Smooth muscle cell (in vitro differentiated cells): Measurements from ENCODE around the gene CDKN2D. TPM values are rescaled to one million over a fixed set of nuclear protein-coding genes. Genes with fewer than 3 reads are reported as not detected.

Experiments
- DNase-seq: peaks from one replicate; lab custom pipeline; 2025; ENCODE audit not compliant: unreplicated experiment; lab: John Stamatoyannopoulos, UW
- H2AFZ ChIP-seq: fragments of 200-600 bp; sonication (generic); 2 replicates; pipeline ENCODE4 v1.6.0; 2016; ENCODE audit warnings: antibody characterized with exemption, low read depth, mild to moderate bottlenecking
- H3F3A ChIP-seq: fragments of 200-600 bp; sonication (generic); 2 replicates; pipeline ENCODE4 v1.6.0; 2017; ENCODE audit warnings: antibody characterized with exemption, low read depth
- H3K27ac ChIP-seq: fragments of 200-600 bp; sonication (generic); 2 replicates; pipeline ENCODE4 v1.5.1; 2016; ENCODE audit warnings: low read depth, mild to moderate bottlenecking
- H3K27me3 ChIP-seq: fragments of 200-600 bp; sonication (generic); 2 replicates; pipeline ENCODE4 v1.6.1; 2016; ENCODE audit warnings: low read depth, mild to moderate bottlenecking
- H3K36me3 ChIP-seq: fragments of 200-600 bp; sonication (generic); 2 replicates; pipeline ENCODE4 v1.5.1; 2016; ENCODE audit warnings: low read depth
- H3K4me1 ChIP-seq: fragments of 200-600 bp; sonication (generic); 2 replicates; pipeline ENCODE4 v1.5.1; 2016; ENCODE audit warnings: low read depth
- H3K4me2 ChIP-seq: fragments of 200-600 bp; sonication (generic); 2 replicates; pipeline ENCODE4 v1.6.0; 2016; ENCODE audit warnings: mild to moderate bottlenecking
- H3K4me3 ChIP-seq: fragments of 200-600 bp; sonication (generic); 2 replicates; pipeline ENCODE4 v1.5.1; 2016; ENCODE audit warnings: mild to moderate bottlenecking
- H3K79me2 ChIP-seq: fragments of 200-600 bp; sonication (generic); 2 replicates; pipeline ENCODE4 v1.6.0; 2016; ENCODE audit warnings: low read depth, mild to moderate bottlenecking
- H3K9ac ChIP-seq: fragments of 200-600 bp; sonication (generic); 2 replicates; pipeline ENCODE4 v1.6.0; 2016; ENCODE audit warnings: low read depth
- H3K9me3 ChIP-seq: fragments of 200-600 bp; sonication (generic); replicated peaks from 2 replicates; pipeline ENCODE4 v1.5.1; 2016; ENCODE audit warnings: low read depth
- H4K20me1 ChIP-seq: fragments of 200-600 bp; sonication (generic); 2 replicates; pipeline ENCODE4 v1.6.0; 2016; ENCODE audit warnings: low read depth
- WGBS: methylation state at CpG from one replicate; pipeline ENCODE4 v1.1.7; 2016; ENCODE audit warnings: low lambda C conversion rate; 5-methylcytosine and 5-hydroxymethylcytosine counted together
- polyA plus RNA-seq: library from polyadenylated mRNA; unstranded; fragments of >200 nt; fragmentation: Nextera tagmentation; extraction: Ambion mirVana; gene quantifications from 2 replicates; pipeline ENCODE4 v1.2.1, GENCODE V29; 2016
- total RNA-seq: library from RNA; depleted of rRNA; stranded (reverse); fragments of >200 nt; gene quantifications from 2 replicates; pipeline ENCODE4 v1.2.3, GENCODE V29; 2014
- TF ChIP-seq, protein P1 (sequence below): fragments of 200-600 bp; sonication (generic); IDR thresholded peaks from 2 replicates; pipeline ENCODE4 v1.5.1; 2017; ENCODE audit warnings: borderline replicate concordance, mild to moderate bottlenecking, antibody characterized with exemption; ENCODE audit not compliant: insufficient read depth, poor library complexity, severe bottlenecking

The CDKN2D gene
- total and polyA plus RNA-seq, 2 experiments from 2014 or later: 5.4 to 25.3 TPM

DNA sequence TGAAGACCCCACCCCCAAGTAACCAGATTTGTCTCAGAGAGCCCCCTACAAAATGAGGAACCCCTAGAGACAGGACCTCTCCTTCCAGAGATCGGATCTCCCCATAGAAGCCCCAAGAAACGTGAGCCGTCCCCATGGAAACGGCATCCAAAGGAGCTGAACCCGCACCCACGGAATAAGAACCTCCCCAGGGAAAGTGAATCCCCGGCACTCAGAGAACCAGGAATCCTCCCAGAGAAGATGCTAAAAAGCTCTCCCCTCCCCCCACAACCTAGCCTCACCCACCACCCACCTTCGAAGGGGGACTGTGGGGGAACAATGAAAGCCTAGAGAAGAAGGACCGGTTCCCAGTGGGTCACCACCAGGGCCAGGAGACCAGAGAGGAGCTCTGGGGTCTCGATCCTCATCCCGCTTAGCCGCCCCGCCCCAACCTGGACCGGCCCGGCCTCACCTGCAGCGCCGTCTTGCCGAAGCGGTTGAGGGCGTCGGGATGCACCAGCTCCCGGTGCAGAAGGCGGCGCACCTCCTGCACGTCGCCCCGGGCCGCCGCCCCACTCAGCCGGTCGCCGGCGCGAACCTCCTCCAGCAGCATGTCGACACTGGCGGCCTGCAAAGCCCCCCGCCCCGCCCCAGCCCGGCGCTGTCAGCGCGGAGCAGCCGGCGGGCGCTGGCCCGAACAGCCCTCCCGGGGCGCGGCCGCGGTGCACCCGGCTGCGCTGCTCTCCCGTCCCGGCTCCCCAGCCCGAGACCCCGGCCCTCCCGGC, 535 bp downstream of the CDKN2D start:
- Histone ChIP-seq H3K36me3 (no peaks in the 10 kb centered on the region), H3K9me3 (no peaks in the 10 kb centered on the region), H3F3A (peaks cover 14% of the 10 kb centered on the region), H3K4me2 (peak overlapping the region; percentile 88), H3K9ac (peak overlapping the region; percentile 39), H2AFZ (no peak overlapping the region), H3K4me3 (peak overlapping the region; percentile 75), H3K27me3 (no peaks in the 10 kb centered on the region), H4K20me1 (no peaks in the 10 kb centered on the region), H3K27ac (no peak overlapping the region), H3K79me2 (peaks cover 12% of the 10 kb centered on the region), H3K4me1 (peaks cover 18% of the 10 kb centered on the region)
- DNase-seq: no peak
- TF ChIP-seq, protein P1, sequence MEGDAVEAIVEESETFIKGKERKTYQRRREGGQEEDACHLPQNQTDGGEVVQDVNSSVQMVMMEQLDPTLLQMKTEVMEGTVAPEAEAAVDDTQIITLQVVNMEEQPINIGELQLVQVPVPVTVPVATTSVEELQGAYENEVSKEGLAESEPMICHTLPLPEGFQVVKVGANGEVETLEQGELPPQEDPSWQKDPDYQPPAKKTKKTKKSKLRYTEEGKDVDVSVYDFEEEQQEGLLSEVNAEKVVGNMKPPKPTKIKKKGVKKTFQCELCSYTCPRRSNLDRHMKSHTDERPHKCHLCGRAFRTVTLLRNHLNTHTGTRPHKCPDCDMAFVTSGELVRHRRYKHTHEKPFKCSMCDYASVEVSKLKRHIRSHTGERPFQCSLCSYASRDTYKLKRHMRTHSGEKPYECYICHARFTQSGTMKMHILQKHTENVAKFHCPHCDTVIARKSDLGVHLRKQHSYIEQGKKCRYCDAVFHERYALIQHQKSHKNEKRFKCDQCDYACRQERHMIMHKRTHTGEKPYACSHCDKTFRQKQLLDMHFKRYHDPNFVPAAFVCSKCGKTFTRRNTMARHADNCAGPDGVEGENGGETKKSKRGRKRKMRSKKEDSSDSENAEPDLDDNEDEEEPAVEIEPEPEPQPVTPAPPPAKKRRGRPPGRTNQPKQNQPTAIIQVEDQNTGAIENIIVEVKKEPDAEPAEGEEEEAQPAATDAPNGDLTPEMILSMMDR: no peak
- WGBS: 3% methylated on average over 49 of the region's 58 CpGs

DNA sequence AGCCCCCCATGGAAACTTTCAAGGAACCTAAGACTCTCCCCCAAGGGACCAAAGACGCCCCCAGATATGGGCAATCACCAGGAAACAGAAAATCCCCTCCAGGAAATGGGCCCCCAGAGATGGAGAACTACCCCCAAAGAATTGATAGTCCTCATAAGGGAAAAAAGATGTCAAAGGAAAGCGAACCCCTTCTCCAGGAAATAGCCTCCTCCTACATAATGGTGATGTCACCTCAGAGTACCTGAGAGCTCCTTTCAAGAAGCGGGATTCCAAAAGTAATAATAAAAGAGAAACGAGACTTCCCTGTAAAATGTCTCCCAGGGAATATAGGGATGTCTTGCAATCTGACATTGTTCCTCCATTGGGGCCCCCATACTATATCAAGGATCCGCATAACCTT, 1.1 kb downstream of the CDKN2D start:
- WGBS: 36% methylated on average over 5 of the region's 5 CpGs
- TF ChIP-seq, protein P1: no peak

DNA sequence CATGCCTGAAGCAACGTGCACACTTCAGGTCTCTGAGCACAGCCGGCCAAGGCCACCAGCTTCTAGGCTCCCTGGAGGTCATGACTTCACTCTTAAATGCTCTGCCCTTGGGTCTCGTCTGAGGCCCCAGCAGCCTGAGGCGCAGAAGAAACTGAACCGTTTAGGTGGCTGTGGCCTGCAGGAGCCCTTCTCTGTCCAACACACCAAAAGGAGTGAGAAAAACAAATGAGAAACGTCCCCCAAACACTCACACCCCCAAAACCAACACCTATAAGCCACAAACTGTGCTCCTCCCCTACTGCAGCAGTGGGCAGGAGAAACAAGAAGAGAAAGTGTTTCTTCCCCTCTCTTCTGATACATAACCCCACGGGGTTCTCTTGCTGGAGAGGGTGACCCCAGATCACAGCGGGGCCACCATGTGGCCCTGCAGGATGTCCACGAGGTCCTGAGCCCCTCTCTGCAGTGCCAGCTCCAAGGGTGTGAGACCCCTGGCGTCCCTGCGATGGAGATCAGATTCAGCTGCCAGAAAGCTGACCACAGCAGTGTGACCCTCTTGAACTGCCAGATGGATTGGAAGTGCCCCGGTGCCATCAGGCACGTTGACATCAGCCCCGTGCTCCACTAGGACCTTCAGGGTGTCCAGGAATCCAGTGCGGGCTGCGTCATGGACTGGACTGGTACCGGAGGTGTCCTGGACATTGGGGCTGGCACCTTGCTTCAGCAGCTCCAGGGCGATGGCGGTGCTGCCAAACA, 1.9 kb downstream of the CDKN2D start:
- Histone ChIP-seq H3K36me3 (no peaks in the 10 kb centered on the region), H2AFZ (no peak overlapping the region), H3K4me1 (peaks cover 18% of the 10 kb centered on the region), H3K4me2 (peak overlapping the region; percentile 94), H3F3A (peaks cover 14% of the 10 kb centered on the region), H4K20me1 (no peaks in the 10 kb centered on the region), H3K79me2 (peaks cover 12% of the 10 kb centered on the region), H3K27ac (peak overlapping the region; percentile 33), H3K4me3 (peak overlapping the region; percentile 65), H3K27me3 (no peaks in the 10 kb centered on the region), H3K9ac (no peak overlapping the region), H3K9me3 (no peaks in the 10 kb centered on the region)
- 85% methylated on average over 19 of the region's 19 CpGs for WGBS
- TF ChIP-seq, protein P1: no peak
- DNase-seq: no peak

More for the DNA sequence above, 1.1 kb downstream of the CDKN2D start:
- H3F3A ChIP-seq: peaks cover 14% of the 10 kb centered on the region
- H3K9me3 ChIP-seq: no peaks in the 10 kb centered on the region
- no peaks in the 10 kb centered on the region for H3K36me3 ChIP-seq
- no peaks in the 10 kb centered on the region for H3K27me3 ChIP-seq
- peaks cover 12% of the 10 kb centered on the region for H3K79me2 ChIP-seq
- H2AFZ ChIP-seq: no peak overlapping the region
- H3K4me2 ChIP-seq: peak overlapping the region; percentile 88
- H3K9ac ChIP-seq: no peak overlapping the region
- no peak for DNase-seq
- H3K4me3 ChIP-seq: peak overlapping the region; percentile 75
- no peak overlapping the region for H3K27ac ChIP-seq
- peaks cover 18% of the 10 kb centered on the region for H3K4me1 ChIP-seq
- H4K20me1 ChIP-seq: no peaks in the 10 kb centered on the region
